HG03196 (cell line): Measurements from ENCODE around the gene EPO.
"Not testable (repeated sequence)": the region's sequence is repeated elsewhere in the genome, so short reads cannot be mapped to it uniquely, and the experiment has no call there.

Experiments
- ATAC-seq: cut with Tn5 transposase; IDR thresholded peaks from one replicate; pipeline ENCODE4 v1.9.1; 2021; ENCODE audit not compliant: unreplicated experiment

Gene EPO

DNA sequence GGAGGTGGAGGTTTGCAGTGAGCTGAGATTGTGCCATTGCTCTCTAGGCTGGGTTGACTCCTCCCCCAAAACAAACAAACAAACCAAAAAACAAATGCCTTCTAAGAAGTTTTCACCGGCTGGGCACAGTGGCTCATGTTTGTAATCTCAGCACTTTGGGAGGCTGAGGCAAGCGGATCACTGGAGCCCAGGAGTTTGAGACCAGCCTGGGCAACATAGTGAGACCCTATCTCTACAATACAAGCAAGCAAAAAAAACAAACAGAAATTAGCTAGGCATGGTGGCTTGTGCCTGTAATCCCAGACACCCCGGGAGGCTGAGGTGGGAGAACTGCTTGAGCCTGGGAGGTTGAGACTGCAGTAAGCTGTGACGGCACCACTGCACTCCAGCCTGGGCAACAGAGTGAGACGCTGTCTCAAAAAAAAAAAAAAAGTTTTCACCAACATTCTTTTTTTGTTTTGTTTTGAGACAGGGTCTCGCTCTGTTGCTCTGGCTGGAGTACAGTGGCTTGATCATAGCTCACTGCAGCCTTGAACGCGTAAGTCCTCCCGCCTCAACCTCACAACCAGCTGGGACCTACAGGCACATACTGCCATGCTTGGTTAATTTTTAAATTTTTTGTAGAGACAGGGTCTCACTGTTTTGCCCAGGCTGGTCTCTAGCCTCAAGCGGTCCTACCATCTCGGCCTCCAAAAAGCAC lies 11.8 kb downstream of the EPO start:
- ATAC-seq = no peak

DNA sequence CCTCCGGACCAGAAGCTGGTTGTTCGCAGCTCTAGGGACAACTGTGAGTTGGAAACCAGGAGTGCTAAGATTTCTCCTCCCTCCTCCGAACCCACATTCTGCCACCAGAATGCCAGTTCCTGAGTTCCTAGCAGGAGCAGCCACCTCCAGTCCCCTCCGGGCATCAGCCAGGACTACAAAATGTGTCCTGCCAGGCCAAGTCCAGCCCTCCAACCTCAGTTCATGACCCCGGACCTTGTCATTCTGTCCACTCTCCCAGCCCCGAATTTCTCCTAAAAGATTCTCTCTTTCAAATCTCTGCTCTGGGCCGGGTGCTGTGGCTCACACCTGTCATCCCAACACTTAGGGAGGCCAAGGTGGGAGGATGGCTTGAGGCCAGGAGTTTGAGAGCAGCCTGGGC lies 15.5 kb downstream of the EPO start:
- no peak for ATAC-seq

DNA sequence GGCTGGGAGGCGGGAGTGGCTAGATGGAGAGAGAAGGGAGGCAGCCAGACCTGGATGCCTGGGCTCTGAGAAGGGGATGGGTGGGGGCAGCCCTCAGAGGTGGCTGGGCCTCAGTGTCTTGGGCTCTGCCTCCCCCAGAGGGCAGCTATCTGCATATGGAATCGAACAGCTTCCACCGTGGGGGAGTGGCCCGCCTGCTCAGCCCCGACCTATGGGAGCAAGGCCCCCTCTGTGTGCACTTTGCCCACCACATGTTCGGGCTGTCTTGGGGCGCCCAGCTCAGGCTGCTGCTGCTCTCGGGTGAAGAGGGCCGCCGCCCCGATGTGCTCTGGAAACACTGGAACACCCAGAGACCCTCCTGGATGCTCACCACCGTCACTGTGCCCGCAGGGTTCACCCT lies 16.4 kb downstream of the EPO start:
- no peak for ATAC-seq

DNA sequence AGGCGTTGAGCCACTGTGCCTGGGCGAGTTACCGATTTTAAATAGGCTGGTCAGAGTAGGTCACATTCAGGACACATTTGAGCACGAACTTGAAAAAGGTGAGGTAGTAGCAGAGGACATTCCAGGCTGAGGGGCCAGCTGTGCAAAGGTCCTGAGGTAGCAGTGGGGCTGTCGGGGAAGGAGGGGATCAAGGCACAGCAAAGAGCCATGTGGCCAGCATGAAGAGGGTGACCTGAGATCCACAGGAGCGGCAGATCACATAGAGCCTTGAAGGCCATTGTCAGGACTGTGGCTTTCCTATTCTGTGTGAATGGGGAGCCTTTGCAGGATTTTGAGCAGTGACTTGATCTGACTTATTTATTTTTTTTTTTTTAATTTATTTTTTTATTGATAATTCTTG lies 19.7 kb downstream of the EPO start:
- no peak for ATAC-seq

DNA sequence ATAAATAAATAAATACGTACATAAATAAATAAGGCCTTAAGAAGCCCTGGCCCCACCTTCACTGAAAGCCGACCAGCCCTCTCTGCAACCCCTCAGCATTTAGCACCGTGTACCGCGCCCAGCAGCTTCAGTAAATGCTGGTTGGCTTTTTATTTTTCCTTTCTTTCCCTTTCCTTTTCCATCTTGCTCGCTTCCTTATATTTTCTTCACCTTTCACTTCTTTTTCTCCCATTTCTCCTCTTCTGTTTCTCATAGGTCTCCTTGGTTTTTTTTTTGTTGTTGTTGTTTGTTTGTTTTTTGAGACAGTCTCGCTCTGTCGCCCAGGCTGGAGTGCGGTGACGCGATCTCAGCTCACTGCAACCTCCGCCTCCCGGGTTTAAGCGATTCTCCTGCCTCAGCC lies 24.3 kb downstream of the EPO start:
- no peak for ATAC-seq

DNA sequence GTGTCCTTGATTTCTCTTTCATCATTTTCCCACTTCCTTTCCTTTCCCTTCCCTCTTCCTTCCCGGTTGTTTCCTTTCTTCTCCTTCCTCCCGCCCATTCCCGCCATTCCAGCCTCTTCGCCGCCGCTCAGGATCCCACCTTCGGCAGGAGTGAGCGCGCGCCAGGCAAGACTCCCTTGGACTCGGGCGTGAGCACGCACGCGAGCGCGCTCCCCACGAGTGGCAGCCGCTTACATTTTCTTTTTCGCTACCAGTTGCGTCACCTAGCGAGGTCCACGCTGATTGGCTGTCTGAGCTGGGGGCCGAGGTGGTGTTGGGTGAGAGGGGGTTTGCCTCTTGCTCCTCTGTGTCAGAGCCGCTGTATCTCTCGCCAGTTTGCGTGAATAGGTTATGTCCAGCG lies 24.9 kb downstream of the EPO start:
- no peak for ATAC-seq

DNA sequence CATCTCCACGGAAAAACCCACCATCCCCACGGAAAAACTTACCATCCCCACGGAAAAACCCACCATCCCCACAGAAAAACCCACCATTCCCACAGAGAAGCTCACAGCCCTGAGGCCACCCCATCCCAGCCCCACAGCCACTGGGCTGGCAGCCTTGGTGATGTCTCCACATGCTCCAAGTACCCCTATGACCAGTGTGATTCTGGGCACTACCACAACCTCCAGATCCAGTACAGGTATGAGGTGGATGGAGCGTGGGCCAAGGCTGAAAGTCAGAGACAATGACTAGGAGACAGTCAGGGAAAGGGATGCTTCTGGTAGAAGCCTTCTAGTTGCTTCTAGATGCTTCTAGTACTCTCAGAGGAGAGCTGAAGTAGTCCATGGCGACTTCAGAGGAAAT lies 32.7 kb downstream of the EPO start:
- ATAC-seq = no peak

DNA sequence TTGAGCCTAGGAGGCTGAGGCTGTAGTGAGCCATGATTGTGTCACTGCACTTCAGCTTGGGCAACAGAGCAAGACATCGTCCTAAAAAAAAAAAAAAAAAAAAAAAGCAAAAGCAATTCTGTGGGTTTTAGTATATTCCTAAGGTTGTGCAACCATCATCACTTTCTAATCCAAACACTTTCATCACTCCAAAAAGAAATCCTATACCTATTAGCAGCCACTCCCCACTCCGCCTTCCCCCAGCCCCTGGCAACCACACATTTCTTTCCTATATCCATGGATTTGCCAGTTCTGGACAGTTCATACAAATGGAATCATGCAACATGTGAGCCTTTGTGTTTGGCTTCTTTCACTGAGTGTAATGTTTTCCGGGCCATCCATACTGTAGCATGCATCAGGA lies 33.5 kb downstream of the EPO start:
- ATAC-seq = no peak

DNA sequence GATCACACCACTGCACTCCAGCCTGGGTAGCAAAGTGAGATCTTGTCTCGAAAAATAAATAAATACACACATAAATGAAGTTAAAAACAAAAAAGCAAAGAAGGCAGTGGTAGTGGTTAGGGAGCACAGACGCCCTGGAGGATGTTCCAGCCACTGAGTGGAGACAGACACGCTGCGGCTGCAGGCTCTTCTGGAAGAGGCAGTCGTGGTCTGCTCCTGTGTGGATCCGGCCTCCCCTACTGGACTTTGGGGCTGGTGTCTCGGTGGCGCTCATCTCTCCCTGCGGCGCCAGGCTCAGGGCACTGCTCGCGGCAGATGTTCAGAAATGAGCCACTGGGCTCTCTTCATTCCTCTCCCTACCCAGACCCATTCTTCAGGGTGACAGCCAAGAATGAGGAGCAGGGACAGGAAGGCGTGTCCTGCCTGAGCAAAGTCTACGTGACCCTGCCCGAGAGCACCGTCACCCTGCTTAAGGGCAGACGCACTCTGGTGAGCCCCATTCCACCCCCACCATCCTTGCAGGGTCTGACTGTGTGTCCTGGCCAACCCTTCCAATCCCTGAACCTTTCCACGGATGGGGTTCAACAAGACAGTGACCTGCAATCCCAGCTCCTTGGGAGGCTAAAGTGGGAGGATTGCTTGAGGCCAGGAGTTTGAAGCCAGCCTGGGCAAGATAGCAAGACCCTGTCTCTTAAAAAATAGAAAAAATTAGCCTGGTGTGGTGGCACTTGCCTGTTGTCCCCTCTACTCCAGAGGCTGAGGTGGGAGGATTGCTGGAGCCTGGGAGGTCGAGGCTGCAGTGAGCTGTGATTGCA lies 39.3 kb downstream of the EPO start:
- ATAC-seq = no peak

DNA sequence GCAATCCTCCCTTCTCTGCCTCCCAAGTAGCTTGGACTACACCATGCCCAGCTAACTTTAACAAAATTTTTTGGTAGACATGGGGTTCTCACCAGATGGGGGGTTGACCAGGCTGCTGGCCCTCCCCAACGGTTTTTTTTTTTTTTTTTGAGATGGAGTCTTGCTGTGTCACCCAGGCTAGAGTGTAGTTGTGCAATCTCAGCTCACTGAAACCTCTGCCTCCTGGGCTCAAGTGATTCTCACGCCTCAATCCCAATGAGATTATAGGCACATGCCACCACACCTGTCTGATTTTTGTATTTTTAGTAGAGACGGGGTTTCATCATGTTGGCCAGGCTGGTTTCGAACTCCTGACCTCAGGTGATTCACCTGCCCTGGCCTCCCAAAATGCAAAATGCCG lies 42.6 kb downstream of the EPO start:
- not testable (repeated sequence) for ATAC-seq

DNA sequence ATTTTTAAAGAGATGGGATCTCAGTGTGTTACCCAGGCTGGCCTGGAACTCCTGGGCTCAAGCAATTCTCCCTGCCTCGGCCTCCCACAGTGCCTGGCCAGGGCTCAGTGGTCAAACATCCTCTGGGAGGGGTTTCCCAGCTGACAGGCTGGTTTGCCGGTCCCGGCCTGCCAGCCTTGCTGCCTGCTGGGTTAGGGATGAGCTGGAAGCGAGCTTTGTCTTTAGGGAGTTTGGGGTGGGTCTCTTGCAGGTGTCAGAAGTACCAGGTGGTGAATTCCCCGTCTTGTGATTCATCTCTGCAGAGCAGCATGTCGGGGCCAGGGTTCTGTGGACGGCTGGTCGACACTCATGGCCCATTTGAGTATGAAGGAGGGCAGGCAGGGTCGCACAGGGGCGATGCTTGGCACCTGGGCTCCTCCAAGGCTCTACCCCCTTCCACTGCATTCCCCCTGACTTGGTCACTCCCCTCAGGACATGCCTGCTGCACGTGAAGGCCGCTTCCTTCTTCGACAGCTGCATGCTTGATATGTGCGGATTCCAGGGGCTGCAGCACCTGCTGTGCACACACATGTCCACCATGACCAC lies 43.4 kb downstream of the EPO start:
- ATAC-seq = no peak

DNA sequence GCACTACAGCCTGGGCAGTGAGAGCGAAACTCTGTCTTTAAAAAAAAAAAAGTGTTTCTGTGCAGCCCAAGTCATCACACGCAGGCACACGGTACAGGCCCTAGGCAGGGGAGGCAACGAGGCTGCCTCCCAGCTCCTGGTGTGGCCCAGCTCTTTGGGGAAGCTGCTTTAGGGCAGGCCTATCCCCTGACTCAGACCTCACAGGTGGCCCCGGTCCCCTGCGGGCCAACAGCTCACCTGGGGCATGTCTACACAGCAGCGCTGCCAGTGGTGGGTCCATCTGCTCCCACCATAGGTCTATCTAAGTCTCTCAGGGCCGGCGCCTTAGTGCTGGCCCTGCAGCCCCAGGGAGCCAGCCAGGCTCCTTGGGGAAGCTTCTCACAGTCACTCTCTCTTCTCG lies 44.6 kb downstream of the EPO start:
- ATAC-seq = no peak

DNA sequence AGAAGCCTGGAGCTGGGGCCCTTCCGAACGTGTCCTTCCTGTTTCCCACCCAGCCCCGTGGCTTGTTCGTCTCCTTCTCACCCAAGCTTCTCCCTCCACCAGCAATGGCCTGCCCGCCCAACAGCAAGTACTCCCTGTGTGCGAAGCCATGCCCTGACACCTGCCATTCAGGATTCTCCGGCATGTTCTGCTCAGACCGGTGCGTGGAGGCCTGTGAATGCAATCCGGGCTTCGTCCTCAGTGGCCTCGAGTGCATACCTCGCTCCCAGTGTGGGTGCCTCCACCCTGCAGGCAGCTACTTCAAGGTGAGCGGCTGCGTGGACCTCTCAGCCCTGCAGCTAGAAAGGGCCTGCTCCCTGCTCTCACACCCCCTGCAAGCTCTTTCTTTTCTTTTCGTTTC lies 45.0 kb downstream of the EPO start:
- no peak for ATAC-seq

DNA sequence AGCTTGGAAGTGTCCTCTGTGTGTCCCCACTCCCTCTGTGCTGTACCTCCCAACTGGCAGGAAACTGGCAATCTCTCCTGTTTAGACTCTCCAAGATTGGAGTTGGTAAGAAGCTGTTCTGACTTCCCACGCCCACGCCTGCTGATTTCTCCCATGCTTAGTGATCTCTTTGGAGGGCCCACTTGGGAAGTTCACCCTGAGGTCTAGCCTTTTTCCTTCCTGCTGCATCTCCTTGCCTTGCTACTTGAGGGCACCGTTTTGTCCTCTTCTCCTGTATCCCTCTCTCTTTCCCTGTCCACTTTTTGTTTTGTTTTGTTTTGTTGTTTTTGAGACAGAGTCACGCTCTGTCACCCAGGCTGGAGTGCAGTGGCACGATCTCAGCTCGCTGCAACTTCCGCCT lies 48.5 kb downstream of the EPO start:
- no peak for ATAC-seq
